ENCODE results near the gene DNAJC13. TPM values are rescaled to one million over a fixed set of nuclear protein-coding genes. Genes with fewer than 3 reads are reported as not detected.
"Not testable (repeated sequence)": the region's sequence is repeated elsewhere in the genome, so short reads cannot be mapped to it uniquely, and the experiment has no call there.

DNAJC13 gene
- total and polyA plus RNA-seq, 4 donors = 38.1 to 82.2 (median 46.6) TPM

DNA sequence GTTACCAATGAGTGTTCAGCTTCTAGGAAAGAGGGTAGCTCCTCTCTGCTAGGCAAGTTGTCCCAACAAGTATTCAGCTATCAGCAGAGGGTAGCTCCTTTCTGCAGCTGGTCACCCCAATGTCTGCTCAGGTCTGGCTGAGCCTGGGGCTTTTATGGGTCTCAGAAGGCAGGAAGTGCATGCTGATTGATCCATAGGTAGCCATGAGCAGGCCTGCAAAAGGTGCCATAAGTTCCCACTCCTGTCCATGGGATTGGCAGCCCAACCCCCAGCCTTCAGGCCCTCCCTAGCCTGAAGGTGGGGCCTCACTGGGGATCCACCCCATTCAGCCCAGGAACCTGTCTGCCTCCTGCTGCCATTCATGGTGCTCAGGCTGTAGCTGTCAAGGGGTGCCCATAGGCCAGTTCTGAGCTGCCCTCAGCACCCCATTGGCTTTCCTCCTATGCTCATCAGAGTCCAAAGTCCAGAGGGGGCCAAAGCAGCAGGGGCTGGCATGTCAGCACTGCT is 34.6 kb upstream of the DNAJC13 start:
- Histone ChIP-seq H3K4me1 (ENCODE audit: control insufficient read depth, insufficient read depth, low read length) (no peaks in the 10 kb centered on the region), H3K36me3 (ENCODE audit: control insufficient read depth, insufficient read depth, low read length) (no peaks in the 10 kb centered on the region), H3K27me3 (ENCODE audit: control insufficient read depth, insufficient read depth, low read length) (no peaks in the 10 kb centered on the region), H3K4me3 (ENCODE audit: low read depth, low read length) (no peak overlapping the region), H3K9me3 (ENCODE audit: control insufficient read depth, insufficient read depth, low read length) (no peaks in the 10 kb centered on the region), H3K27ac (ENCODE audit: low read depth, low read length) (no peak overlapping the region)
- no peak for DNase-seq (ENCODE audit: low read depth in 4 of 6, low spot score in 6 of 6)

- DNase-seq (ENCODE audit: low read depth in 4 of 6, low spot score in 6 of 6) = no peak
- H3K4me1 ChIP-seq (ENCODE audit: control insufficient read depth, insufficient read depth, low read length) = no peaks in the 10 kb centered on the region
- no peak overlapping the region for H3K27ac ChIP-seq (ENCODE audit: low read depth, low read length)
- H3K27me3 ChIP-seq (ENCODE audit: control insufficient read depth, insufficient read depth, low read length) = no peaks in the 10 kb centered on the region
- WGBS (ENCODE audit: insufficient coverage) = 89% methylated on average over 6 of the region's 8 CpGs
- H3K36me3 ChIP-seq (ENCODE audit: control insufficient read depth, insufficient read depth, low read length) = no peaks in the 10 kb centered on the region
- H3K4me3 ChIP-seq (ENCODE audit: low read depth, low read length) = no peak overlapping the region
- H3K9me3 ChIP-seq (ENCODE audit: control insufficient read depth, insufficient read depth, low read length) = no peaks in the 10 kb centered on the region
These were observed 31.0 kb upstream of the DNAJC13 start for GRCh38 chr3:132386259-132386658.

- DNase-seq (ENCODE audit: low read depth in 4 of 6, low spot score in 6 of 6); H3K27me3 ChIP-seq (ENCODE audit: control insufficient read depth, insufficient read depth, low read length); H3K27ac ChIP-seq (ENCODE audit: low read depth, low read length); H3K4me1 ChIP-seq (ENCODE audit: control insufficient read depth, insufficient read depth, low read length); H3K36me3 ChIP-seq (ENCODE audit: control insufficient read depth, insufficient read depth, low read length); H3K9me3 ChIP-seq (ENCODE audit: control insufficient read depth, insufficient read depth, low read length); H3K4me3 ChIP-seq (ENCODE audit: low read depth, low read length): not testable (repeated sequence)
- no CpG with 5 or more reads among the region's 1 CpG for WGBS (ENCODE audit: insufficient coverage)
These were observed 24.6 kb upstream of the DNAJC13 start for GRCh38 chr3:132392675-132393074.

DNA sequence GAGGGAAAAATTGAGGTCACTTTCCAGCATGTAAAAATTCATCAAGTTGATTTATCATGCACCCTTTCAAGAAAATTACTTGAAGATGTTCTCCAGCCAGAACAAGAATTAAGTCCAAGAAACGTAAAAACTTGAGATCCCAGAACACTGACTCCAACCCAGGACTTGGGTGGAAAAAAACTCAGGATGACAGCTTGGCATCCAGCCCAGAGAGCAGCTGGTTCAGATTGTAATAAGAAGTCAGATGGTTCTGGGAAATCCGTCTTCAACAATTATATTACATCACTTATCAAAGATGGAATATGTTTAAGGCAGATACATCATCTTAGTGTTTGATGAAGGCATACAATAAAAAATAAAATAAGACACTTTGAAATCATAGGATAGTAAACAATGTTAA is 23.0 kb upstream of the DNAJC13 start:
- H3K4me1 ChIP-seq (ENCODE audit: control insufficient read depth, insufficient read depth, low read length) = no peaks in the 10 kb centered on the region
- DNase-seq (ENCODE audit: low read depth in 4 of 6, low spot score in 6 of 6) = peak in 2 of 6 donors; percentile 43 to 52
- H3K36me3 ChIP-seq (ENCODE audit: control insufficient read depth, insufficient read depth, low read length) = no peaks in the 10 kb centered on the region
- no peaks in the 10 kb centered on the region for H3K9me3 ChIP-seq (ENCODE audit: control insufficient read depth, insufficient read depth, low read length)
- H3K27me3 ChIP-seq (ENCODE audit: control insufficient read depth, insufficient read depth, low read length) = no peaks in the 10 kb centered on the region
- no peak overlapping the region for H3K27ac ChIP-seq (ENCODE audit: low read depth, low read length)
- H3K4me3 ChIP-seq (ENCODE audit: low read depth, low read length) = no peak overlapping the region
- WGBS (ENCODE audit: insufficient coverage) = 43% methylated on average over 1 of the region's 2 CpGs

GRCh38 chr3:132395126-132395525 is 22.2 kb upstream of the DNAJC13 start:
- DNase-seq (ENCODE audit: low read depth in 4 of 6, low spot score in 6 of 6) = no peak
- no CpG with 5 or more reads among the region's 1 CpG for WGBS (ENCODE audit: insufficient coverage)
- Histone ChIP-seq H3K36me3 (ENCODE audit: control insufficient read depth, insufficient read depth, low read length) (no peaks in the 10 kb centered on the region), H3K4me3 (ENCODE audit: low read depth, low read length) (no peak overlapping the region), H3K9me3 (ENCODE audit: control insufficient read depth, insufficient read depth, low read length) (no peaks in the 10 kb centered on the region), H3K4me1 (ENCODE audit: control insufficient read depth, insufficient read depth, low read length) (no peaks in the 10 kb centered on the region), H3K27ac (ENCODE audit: low read depth, low read length) (no peak overlapping the region), H3K27me3 (ENCODE audit: control insufficient read depth, insufficient read depth, low read length) (no peaks in the 10 kb centered on the region)

DNA sequence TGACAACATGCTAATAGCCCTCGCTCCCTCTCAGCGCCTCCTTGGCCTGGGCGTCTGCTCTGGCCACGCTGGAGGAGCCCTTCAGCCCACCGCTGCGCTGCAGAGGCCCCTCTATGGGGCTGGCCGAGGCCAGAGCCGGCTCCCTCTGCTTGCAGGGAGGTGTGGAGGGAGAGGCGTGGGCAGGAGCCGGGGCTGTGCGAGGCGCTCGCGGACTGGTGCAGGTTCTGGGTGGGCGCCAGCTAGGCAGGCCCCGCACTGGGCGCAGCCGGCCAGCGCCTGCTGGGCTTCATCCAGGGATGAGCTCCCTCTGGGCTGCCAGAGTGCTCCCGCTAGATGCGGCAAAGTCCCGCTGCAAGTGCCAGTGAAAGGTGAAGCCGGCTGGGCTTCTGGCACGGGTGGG is 21.0 kb upstream of the DNAJC13 start:
- H3K36me3 ChIP-seq (ENCODE audit: control insufficient read depth, insufficient read depth, low read length) = no peaks in the 10 kb centered on the region
- no peak overlapping the region for H3K4me3 ChIP-seq (ENCODE audit: low read depth, low read length)
- no peaks in the 10 kb centered on the region for H3K9me3 ChIP-seq (ENCODE audit: control insufficient read depth, insufficient read depth, low read length)
- DNase-seq (ENCODE audit: low read depth in 4 of 6, low spot score in 6 of 6) = no peak
- no peak overlapping the region for H3K27ac ChIP-seq (ENCODE audit: low read depth, low read length)
- 96% methylated on average over 24 of the region's 24 CpGs for whole genome bisulfite sequencing (ENCODE audit: insufficient coverage)
- no peaks in the 10 kb centered on the region for H3K27me3 ChIP-seq (ENCODE audit: control insufficient read depth, insufficient read depth, low read length)
- no peaks in the 10 kb centered on the region for H3K4me1 ChIP-seq (ENCODE audit: control insufficient read depth, insufficient read depth, low read length)

DNA sequence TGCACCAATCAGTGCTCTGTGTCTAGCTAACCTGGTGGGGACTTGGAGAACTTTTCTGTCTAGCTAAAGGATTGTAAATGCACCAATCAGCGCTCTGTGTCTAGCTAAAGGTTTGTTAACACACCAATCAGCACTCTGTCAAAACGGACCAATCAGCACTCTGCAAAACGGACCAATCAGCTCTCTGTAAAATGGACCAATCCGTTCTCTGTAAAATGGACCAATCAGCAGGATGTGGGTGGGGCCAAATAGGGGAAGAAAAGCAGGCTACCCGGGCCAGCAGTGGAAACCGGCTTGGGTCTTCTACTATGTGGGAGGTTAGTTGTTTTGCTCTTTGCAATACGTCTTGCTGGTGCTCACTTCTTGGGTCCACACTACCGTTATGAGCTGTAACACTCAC is 20.5 kb upstream of the DNAJC13 start:
- not testable (repeated sequence) for H3K4me1 ChIP-seq (ENCODE audit: control insufficient read depth, insufficient read depth, low read length); H3K27me3 ChIP-seq (ENCODE audit: control insufficient read depth, insufficient read depth, low read length); DNase-seq (ENCODE audit: low read depth in 4 of 6, low spot score in 6 of 6); H3K9me3 ChIP-seq (ENCODE audit: control insufficient read depth, insufficient read depth, low read length); H3K36me3 ChIP-seq (ENCODE audit: control insufficient read depth, insufficient read depth, low read length); H3K27ac ChIP-seq (ENCODE audit: low read depth, low read length); H3K4me3 ChIP-seq (ENCODE audit: low read depth, low read length)
- WGBS (ENCODE audit: insufficient coverage) = 98% methylated on average over 6 of the region's 8 CpGs

GRCh38 chr3:132399054-132399929 is 18.0 kb upstream of the DNAJC13 start:
- Histone ChIP-seq H3K4me3 (ENCODE audit: low read depth, low read length) (no peak overlapping the region), H3K27me3 (ENCODE audit: control insufficient read depth, insufficient read depth, low read length) (no peaks in the 10 kb centered on the region), H3K36me3 (ENCODE audit: control insufficient read depth, insufficient read depth, low read length) (no peaks in the 10 kb centered on the region), H3K27ac (ENCODE audit: low read depth, low read length) (no peak overlapping the region), H3K9me3 (ENCODE audit: control insufficient read depth, insufficient read depth, low read length) (no peaks in the 10 kb centered on the region), H3K4me1 (ENCODE audit: control insufficient read depth, insufficient read depth, low read length) (no peaks in the 10 kb centered on the region)
- 90% methylated on average over 2 of the region's 5 CpGs for WGBS (ENCODE audit: insufficient coverage)
- peak in 5 of 6 donors; percentile 13 to 90 (median 52) for DNase-seq (ENCODE audit: low read depth in 4 of 6, low spot score in 6 of 6)

DNA sequence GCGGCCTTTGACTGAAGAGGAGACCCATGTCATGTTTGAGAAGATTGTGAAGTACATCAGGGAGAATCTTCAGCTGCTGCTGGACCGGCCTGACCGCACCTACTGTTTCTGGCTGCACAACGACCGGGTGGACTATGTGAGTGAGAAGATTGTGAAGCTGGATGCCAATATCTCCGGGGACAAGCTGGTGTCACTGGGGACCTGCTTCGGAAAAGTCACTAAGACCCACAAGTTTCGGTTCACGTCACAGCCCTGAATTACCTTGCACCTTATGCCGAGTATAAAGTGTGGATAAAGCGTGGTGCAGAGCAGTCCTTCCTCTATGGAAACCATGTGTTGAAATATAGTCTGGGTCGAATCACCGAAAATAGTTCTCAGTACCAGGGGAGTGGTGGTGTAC is 16.0 kb upstream of the DNAJC13 start:
- 96% methylated on average over 13 of the region's 13 CpGs for WGBS (ENCODE audit: insufficient coverage)
- no peaks in the 10 kb centered on the region for H3K27me3 ChIP-seq (ENCODE audit: control insufficient read depth, insufficient read depth, low read length)
- H3K9me3 ChIP-seq (ENCODE audit: control insufficient read depth, insufficient read depth, low read length) = no peaks in the 10 kb centered on the region
- H3K4me1 ChIP-seq (ENCODE audit: control insufficient read depth, insufficient read depth, low read length) = no peaks in the 10 kb centered on the region
- no peaks in the 10 kb centered on the region for H3K36me3 ChIP-seq (ENCODE audit: control insufficient read depth, insufficient read depth, low read length)
- H3K27ac ChIP-seq (ENCODE audit: low read depth, low read length) = no peak overlapping the region
- no peak for DNase-seq (ENCODE audit: low read depth in 4 of 6, low spot score in 6 of 6)
- no peak overlapping the region for H3K4me3 ChIP-seq (ENCODE audit: low read depth, low read length)

DNA sequence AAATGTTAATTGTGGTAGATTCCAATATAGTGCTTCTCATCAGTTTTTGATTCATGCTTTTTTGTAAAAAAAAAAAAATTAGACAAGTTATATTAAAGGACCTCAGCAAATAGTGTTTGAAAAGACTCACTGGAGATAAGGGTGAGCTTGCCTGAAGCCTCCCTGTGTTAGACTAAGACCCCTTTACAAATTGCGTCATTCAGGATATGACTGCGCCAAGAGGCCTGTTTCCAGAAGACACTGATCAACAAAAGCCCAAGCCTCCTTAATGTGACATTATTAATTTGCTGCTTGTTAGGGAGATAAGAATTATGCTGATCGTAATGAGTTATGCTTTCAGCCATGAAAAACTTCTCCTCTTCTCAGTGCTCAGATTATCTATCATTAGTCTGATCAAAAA is 13.0 kb upstream of the DNAJC13 start:
- no peaks in the 10 kb centered on the region for H3K9me3 ChIP-seq (ENCODE audit: control insufficient read depth, insufficient read depth, low read length)
- H3K4me1 ChIP-seq (ENCODE audit: control insufficient read depth, insufficient read depth, low read length) = no peaks in the 10 kb centered on the region
- no CpG with 5 or more reads among the region's 3 CpGs for whole genome bisulfite sequencing (ENCODE audit: insufficient coverage)
- H3K27me3 ChIP-seq (ENCODE audit: control insufficient read depth, insufficient read depth, low read length) = no peaks in the 10 kb centered on the region
- H3K36me3 ChIP-seq (ENCODE audit: control insufficient read depth, insufficient read depth, low read length) = no peaks in the 10 kb centered on the region
- no peak for DNase-seq (ENCODE audit: low read depth in 4 of 6, low spot score in 6 of 6)
- no peak overlapping the region for H3K27ac ChIP-seq (ENCODE audit: low read depth, low read length)
- H3K4me3 ChIP-seq (ENCODE audit: low read depth, low read length) = no peak overlapping the region

All from spinal cord (tissue), 10 donors.